GM21528 (cell line): ENCODE data around the gene PDLIM4.

Source experiments
- ATAC-seq: cut with Tn5 transposase; IDR thresholded peaks from one replicate; pipeline ENCODE4 v1.9.1; 2021; ENCODE audit warnings: mild to moderate bottlenecking, moderate library complexity; ENCODE audit not compliant: unreplicated experiment, low FRiP score

Gene PDLIM4

DNA sequence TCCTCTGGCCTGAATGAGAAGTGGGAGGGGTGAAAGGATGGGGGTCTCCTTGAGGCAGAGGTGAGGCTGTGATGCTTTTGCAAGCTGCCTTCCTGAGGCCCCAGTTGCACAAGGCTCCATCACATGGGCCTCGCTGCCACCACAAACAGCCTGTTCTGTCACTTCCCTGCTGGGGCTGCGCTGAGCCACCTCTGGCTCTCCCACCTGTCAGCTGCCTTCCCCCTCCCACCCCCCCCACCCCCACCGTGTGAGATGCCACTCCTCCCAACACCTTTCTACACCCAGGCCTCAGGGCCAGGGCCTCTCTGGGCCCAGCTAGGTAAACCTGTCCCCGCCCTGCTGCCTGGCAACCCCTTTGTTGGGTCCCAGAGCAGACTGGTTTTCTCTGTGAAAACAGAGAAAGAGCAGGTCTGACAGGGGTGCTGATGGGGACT, 4.5 kb upstream of the PDLIM4 start:
- ATAC-seq, result no peak

DNA sequence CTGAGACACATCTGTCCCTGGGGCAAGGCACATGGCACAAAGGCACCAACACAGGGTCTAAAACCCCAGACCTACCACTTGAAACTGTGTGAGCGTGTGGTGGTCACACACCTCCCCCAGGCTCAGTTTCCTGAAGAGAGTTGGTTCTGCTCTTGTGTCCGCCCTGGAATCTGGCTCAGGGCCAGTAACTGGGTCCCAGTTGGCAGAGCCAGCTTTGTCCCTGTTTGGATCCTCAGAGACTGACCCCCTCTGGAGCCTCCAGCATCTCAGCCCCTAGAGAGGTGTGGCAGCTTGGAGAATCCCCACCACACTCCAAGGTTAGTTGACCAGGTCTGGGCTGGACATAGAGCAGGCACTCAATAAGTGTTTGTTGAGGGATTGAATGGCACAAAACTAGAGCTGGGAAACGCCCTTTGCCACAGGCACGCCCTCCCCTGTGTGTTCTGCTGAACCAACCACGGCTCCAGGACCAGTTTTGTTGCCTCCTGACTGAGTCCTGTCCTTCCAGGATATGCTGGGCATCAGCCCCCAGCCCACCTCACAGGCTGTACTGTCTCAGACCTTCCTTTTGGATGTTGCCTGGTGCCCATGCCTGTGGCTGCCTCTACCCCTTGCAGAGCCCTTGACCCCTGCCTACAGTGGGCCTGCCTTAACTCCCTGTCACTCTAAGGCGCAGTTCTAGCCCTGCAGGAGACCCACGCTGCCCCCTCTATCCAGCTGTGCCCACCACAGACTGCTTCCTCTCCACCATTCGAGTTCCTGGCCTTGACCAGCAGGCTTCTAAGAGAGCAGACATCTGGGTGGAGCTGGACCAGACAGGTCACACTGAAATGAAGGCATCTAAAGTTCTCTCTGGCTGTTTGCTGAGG, 3.8 kb upstream of the PDLIM4 start:
- ATAC-seq, result no peak

DNA sequence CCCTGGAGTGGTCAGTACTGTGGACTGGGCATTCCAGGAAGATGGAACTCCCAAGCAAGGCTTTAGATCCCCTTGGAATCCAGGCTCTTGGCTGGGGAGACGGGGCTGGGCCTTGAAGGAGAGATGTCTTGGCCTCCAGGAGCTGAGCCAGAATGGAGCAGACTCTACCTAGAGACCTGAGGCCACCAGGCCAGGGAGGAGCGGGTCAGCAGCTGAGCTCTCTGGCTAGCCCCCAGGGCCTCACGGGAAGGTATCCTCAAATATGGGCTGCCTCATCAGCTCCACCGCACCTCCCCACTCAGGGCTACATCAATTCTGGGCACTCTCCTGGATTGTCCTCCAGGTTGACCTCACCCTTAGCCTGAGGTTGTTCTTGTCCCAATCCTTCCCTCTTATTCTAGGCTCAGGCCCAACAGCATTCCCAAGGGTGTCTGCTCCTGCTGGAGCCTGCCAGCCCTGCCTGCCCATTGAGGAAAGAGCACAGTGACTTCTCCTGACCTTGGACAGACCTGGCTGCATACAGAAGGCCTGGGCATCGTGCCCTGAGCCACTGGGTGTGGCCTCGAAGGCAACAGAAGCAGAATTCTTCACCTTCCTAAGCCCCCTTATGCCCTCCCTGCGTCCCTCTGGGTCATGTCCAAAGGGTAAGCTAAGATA, 3.0 kb upstream of the PDLIM4 start:
- ATAC-seq, result no peak

DNA sequence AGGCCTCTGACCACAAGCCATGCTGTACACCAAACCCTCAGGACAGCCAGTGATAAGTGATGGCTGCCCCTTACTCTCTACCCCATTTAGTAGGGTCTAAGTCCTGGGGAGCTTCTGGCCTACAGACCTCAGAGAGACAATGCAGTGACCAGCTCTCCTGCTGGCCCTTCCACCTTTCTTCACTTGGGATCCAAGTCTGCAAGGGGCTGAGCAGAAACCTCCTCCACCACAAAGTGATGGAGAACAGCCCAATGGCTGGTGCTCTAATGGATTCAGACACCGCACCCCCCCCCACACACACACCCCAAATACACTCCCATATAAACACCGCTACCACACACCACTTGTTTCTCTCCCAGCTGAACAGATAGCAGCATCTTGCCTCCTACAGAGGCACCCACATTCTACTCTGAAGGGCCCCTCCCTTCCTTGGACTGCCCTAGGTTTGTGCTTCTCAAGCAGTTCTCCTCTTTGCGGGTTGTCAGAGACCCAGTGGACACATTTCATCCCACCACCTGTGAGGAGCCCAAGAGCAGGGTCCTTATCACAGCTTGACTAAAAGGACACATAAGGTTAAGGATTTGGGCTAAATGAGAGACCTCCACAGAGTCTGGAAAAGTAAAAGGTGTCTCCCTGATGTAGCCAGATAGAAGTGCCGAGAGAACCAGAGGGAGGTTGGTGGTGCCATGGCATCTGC, 1.3 kb upstream of the PDLIM4 start:
- ATAC-seq, result no peak

DNA sequence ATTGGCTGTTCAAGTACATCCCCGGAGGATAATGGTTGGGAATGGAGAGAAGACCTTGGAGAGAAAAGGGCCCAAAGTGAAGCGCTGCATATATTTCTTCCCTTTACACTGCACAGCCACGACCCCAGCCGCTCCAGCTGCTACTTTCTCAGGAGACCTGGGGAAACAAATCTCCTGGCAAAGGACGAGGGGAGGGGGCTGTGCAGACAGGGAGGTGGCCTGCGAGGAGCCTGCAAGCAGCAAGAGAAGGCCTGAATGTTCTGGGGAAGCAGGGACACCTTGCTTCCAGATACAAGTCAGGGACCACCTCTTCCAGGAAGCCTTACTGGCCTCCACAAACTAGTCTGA, 739 bp upstream of the PDLIM4 start:
- ATAC-seq, result no peak

DNA sequence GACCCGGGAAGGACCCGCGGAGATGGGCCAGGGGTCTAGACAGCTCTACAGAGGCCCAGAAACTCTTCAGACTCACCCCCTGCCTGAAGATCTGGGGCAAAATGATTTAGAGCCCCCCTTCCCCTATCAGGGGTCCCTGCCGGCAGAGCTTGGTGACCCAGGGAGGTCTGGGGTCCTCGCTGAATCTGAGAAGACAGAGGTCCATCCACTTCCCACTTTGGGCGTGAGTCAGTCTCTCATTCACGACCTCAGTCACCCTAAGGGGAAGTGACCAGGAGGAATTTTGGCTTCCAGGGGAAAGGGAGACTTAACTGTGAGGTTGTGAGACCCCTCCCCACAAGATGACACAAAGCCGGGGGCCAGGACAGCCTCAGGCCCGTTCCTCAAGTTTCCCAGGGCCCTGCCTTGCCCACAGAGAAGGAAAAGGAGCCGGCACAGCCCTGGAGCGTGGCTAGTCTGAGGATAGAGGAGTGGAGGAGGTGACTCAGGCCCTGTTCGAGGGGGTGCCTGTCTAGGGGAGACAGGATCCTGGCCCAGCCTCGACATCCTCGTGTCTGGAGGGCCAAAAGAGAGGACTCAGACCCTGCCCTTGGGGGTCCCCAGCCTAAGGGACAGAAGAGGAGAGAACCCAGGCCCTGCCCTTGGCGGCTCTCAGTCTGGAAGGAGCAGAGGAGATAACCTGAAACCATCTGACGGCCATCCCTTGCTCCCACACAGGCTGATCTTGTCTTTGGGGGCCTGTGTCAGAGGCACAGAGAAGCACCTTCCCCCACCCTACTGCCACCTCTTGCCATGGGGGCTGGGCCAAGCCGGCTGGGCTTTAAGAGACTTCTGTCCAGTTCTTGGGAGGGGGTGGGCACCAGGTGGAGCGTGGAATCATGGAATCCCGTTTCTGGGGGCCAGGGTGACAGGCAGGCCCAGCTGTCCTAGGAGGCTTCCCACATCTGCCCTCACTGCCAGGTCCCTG, 889 bp downstream of the PDLIM4 start:
- ATAC-seq, result no peak

DNA sequence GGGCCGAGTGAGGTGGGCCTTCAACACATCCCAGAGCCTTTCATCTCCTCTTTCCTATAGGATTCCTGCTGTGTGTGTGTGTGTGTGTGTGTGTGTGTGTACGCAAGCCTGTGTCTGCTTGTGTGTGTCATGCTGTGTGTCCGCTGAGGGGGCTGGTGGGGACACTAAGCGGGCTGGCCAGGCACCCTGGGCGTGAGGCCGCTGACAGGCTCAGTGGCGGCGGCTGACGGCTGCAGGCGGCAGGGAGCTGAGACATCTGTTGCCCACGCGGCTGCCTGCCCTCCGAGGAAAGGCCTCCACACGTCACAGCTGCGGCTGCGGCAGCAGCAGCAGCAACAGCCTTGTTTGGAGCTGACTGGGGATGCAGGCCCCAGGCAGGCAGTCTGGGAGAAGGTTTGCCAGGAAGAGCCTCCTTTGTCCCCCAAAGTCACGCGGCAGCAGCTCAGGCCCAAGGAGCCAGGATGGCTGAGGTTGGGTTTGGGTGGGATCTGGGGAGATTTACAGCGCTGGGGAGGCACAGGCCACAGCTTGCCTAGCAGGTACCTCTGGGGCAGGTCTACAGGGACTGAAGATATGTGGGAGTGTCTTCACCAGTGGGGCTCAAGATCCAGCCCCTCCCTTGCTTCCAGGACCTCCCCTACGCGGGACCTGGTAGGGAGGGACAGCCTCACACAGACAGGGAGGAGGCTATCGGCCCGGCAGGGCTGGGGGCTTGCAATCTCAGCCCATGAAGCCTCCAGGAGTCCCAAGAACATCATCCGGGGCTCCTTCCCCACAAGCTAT, 1.8 kb downstream of the PDLIM4 start:
- ATAC-seq, result no peak

DNA sequence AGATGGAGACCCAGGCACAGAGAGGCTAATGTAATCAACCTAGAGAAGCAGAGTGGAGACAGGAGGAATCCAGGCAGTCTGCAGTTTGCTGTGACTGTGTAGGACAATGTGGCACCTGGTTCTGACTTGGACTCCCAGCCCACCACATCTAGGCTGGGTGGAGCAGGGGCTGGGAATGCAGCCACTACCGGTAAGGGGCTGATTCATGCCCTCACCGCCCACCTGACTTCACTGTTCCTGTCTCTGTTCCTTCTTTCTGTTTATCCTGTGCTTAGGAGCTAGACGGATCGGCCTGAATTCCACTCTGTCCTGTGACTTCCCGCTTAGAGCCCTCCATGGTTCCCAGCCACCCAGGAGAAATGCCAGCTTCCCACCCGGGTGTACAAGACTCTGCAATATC, 2.6 kb downstream of the PDLIM4 start:
- no peak for ATAC-seq

DNA sequence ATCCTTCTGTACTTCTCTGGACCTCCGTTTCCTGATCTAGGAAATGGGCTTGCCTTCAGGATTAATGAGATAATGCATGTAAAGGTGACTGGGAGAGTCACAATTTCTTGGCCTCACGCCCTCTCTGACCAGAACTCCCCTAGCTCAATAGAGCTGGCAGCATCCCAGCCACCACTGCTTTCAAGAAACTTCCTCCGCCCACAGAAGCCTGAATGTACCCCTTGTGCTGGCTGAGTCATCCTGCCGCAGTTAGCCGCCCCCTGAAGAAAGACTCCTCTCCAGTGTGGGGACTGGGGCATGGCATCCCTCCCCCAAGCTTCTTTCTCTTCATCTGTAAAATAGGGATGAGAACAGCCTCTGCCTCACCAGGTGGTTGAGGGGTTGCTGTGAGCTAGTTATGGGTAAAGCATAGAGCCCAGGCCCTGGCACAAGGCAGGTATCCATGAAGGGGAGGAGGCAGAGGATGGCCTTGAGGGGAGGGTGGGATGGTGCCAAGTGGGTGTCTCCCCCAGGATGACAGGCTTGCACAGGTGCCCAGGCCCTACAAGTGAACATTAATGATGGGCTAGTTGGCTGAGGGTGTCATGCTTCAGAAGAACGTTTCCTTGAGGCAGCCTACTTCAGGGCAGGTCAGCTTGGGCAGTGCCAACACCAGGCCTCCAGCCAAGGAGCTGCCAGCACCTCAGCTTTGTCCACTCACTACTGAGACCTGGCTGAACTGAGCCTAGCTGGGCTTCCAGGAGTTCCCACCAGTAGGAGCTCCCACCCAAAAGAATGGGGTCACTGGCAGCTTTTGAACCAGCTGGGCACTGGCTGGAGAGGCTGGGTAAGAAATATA, 3.4 kb downstream of the PDLIM4 start:
- no peak for ATAC-seq

DNA sequence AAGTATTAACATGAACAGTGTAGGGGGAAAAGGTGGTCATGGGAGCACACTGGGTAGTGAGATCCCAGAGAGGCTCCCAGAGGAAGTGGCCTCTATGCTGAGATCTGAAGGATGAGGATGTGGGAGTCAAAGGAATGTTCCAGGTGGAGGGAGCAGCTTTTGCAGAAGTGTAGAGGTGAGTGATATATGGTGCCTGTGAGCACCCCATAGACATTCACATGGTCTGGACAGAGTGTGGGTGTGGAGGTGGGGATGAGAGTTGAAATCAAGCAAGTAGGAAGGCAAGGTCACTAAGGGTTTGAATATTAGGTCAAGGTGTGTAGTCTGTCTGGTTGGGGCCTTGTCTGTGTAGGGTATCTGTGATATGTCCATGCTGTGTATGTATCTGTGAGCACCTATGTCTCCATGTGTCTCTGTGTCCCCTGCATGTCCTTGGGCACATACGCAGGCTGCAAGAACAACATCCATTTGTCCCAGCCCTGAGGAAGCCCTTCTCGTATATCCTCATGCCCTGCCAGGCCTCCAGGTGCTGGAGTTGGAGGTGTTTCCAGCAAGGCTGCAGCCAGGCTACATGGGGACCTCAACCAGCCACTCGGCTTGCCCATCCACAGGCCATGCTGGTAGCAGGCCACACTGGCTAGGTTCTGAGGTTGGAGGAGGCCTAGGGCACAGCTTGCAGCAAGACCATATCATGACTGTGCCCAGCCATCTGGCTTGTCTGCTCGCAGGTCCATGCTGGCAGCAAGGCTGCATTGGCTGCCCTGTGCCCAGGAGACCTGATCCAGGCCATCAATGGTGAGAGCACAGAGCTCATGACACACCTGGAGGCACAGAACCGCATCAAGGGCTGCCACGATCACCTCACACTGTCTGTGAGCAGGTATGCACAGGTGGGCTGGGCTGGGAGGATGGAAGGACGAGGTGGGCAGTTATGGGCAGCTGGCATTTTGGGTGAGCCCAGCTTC, 4.7 kb downstream of the PDLIM4 start:
- ATAC-seq, result no peak

DNA sequence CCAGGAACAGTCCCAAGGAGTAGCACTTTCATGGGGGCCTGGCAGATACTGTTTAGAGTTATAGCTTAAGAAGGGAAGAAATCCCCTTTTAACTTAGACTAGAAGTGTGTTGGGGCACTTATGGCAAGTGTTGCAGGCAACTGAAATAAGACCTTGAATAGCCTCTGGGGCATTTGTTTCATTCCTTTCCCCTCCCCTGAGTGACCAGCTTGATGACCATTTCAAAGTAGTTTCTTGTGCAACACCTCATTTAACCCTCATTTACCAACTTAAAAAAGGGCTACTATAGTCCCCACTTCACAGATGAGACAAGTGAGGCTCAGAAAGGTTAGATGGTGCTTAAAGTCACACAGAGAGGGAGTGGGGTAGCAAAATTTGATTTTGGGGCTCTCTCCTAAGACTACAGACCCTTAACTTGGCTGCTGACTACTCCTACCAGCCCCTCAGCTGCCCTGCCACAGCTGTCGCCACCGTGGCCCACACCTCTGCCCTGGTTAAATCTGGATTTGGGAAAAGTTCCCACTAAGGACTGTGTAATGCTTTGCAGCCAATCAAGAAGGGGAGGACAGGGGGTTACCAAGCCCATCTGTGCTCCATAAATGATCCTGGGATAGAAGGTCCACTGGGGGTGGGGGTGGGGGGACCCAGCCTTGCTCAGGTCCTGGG, 5.5 kb downstream of the PDLIM4 start:
- ATAC-seq, result no peak

DNA sequence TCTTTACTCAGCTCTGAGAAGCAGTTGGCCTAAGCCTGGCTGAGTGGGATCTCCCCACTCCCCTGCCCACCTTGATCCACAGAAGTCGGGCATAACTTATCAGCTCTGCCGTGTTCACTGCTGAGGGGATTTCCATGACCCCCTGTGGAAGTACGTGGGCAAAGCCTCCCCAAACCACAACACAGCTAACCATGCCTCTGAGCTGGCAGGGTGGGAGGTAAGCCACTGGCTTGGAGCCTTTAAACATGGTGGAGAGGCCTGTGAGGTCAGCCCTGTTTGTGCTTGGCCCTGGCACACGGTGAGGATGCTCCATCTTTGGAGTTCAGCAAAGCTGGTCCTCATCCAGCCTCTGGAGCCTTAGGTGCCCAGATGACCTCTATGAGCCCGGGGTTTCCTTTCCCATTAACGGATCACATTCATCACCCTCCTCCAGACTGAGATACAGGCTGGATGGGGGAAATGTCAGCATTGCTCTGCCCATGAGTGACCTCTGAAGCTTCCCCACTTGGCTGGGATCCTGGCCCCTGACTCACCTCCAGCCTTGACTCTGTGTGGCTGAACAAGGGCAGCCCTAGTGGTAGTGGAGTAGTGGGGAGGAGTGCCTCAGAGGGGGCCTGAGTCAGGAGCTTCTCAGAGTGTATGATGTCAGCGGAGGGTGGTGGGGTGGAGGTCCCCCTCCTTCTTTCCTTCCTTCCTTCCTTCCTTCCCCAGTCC, 6.2 kb downstream of the PDLIM4 start:
- ATAC-seq, result no peak

DNA sequence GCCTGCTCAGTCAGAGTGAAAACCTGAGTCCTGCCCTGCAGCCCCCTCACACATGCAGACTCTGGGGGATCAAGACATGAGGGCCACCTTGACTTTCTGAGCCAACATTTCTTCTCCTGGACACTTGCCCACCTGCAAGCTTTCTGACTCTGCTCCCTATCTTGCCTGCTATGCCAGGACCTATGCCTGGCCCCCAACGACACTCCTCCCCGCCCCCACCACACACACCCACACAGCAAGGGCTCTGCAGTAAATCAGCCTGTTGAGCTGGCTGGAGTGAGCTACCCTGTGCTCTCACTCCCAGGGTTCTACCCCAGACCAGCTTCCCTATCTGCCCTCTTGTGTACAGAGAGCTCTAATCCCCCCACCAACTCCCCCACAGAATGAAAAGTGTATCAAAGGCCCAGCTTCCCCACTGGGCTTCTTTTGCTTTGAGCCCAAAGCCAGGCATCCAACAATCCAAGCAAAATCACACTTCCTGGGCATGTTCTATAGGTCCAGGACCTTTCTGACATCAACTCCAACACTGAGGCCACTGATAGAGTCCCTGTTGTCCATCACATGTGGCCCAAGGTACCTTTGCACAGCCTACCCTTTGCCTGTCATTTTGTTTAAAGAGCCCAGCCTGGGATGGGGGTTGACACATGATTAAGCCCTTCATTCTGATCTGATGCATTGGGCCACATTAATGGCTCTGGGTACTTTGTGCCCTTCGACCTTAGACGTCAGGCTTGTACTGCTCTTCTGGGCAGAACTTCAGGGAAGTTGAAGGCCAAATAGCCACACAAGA, 7.2 kb downstream of the PDLIM4 start:
- no peak for ATAC-seq

DNA sequence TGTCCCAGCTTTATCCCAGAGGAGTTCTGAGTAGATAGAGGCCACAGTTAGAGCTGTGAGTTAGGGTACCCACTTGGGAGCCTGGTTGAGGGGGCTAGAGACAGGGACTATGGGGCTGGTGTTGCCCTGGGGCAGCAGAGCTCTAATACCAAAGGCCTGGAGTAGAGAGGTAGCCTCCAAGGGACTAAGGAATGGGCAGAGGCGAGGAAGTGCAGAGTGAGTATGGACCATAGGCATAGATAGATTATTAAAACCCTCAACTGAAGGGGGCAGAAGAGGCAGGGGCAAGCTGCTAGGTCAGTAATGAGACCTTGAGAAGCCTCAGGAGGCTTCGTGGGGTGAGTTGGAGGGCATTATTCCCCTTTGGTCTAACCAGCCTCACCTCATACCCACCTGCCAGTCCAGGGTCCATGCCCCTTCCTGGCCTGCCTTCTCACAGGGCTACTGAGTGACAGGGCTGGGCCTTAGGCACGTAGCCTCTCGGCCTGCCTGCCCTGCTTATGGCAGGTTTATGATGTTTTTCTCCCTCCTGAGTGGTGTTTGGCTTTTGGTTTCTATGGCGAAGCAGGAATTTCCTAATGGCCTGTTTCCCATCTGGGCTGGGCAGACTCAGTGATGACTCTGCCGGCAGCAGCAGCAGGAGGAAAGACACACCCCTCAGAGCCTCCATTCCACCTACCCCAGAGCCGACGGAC, 8.0 kb downstream of the PDLIM4 start:
- ATAC-seq, result no peak
